Activated effector memory CD4-positive, alpha-beta T cell treated with anti-CD3 and anti-CD28 coated beads, Interleukin-2, amount 50 U/mL, for 16 hours (primary cell): ENCODE measurements around the gene CRTC1.

Experiments used
- DNase-seq: peaks from one replicate; pipeline ENCODE4 v3.0.0-alpha.2; 2020

CRTC1 gene

GRCh38 chr19:18654469-18654868 lies 29.0 kb upstream of the CRTC1 start:
- no peak for DNase-seq

- DNase-seq: no peak
Measured at GRCh38 chr19:18655173-18655844, 28.2 kb upstream of the CRTC1 start.

- no peak for DNase-seq
Measured at GRCh38 chr19:18656337-18657086, 27.0 kb upstream of the CRTC1 start.

GRCh38 chr19:18657590-18658365 lies 25.7 kb upstream of the CRTC1 start:
- DNase-seq: no peak

- no peak for DNase-seq
Measured at GRCh38 chr19:18658366-18658855, 25.1 kb upstream of the CRTC1 start.

- DNase-seq: no peak
Measured at GRCh38 chr19:18659281-18660050, 24.0 kb upstream of the CRTC1 start.

GRCh38 chr19:18660051-18660910 lies 23.2 kb upstream of the CRTC1 start:
- no peak for DNase-seq

GRCh38 chr19:18660939-18661670 lies 22.4 kb upstream of the CRTC1 start:
- no peak for DNase-seq

- no peak for DNase-seq
Measured at GRCh38 chr19:18662972-18663732, 20.3 kb upstream of the CRTC1 start.

GRCh38 chr19:18663940-18664530 lies 19.4 kb upstream of the CRTC1 start:
- no peak for DNase-seq

GRCh38 chr19:18665771-18666202 lies 17.7 kb upstream of the CRTC1 start:
- DNase-seq: no peak

- DNase-seq: no peak
Measured at GRCh38 chr19:18666317-18666716, 17.2 kb upstream of the CRTC1 start.

- DNase-seq: no peak
Measured at GRCh38 chr19:18666784-18667183, 16.7 kb upstream of the CRTC1 start.

GRCh38 chr19:18667531-18668251 lies 15.8 kb upstream of the CRTC1 start:
- DNase-seq: no peak

GRCh38 chr19:18668252-18668631 lies 15.2 kb upstream of the CRTC1 start:
- no peak for DNase-seq

GRCh38 chr19:18668744-18669523 lies 14.5 kb upstream of the CRTC1 start:
- no peak for DNase-seq

- no peak for DNase-seq
Measured at GRCh38 chr19:18669524-18669817, 14.0 kb upstream of the CRTC1 start.

- no peak for DNase-seq
Measured at GRCh38 chr19:18669883-18670282, 13.6 kb upstream of the CRTC1 start.

GRCh38 chr19:18670312-18670711 lies 13.2 kb upstream of the CRTC1 start:
- no peak for DNase-seq
